HFFc6 (cell line): ENCODE results near the gene TCERG1L. TPM values are rescaled to one million over a fixed set of nuclear protein-coding genes. Genes with fewer than 3 reads are reported as not detected.
"Not testable (repeated sequence)": the region's sequence is repeated elsewhere in the genome, so short reads cannot be mapped to it uniquely, and the experiment has no call there.

Experiments used
- DNase-seq: peaks from one replicate; pipeline ENCODE4 v3.0.0-alpha.2; 2018
- H3K27ac Mint-ChIP-seq: 2 replicates; pipeline ENCODE4 v1.8.0; 2020; ENCODE audit warnings: mild to moderate bottlenecking, mixed read lengths
- H3K27me3 Mint-ChIP-seq: 2 replicates; pipeline ENCODE4 v1.8.0; 2021; ENCODE audit warnings: mild to moderate bottlenecking, moderate library complexity, mixed read lengths; ENCODE audit not compliant: insufficient read depth
- H3K36me3 Mint-ChIP-seq: 2 replicates; pipeline ENCODE4 v1.8.0; 2021; ENCODE audit warnings: low read depth, mixed read lengths
- H3K4me1 Mint-ChIP-seq: 2 replicates; pipeline ENCODE4 v1.8.0; 2020; ENCODE audit warnings: low read depth, mixed read lengths
- H3K4me3 Mint-ChIP-seq: 2 replicates; pipeline ENCODE4 v1.8.0; 2020; ENCODE audit warnings: mild to moderate bottlenecking, moderate library complexity, mixed read lengths
- H3K9me3 Mint-ChIP-seq: 2 replicates; pipeline ENCODE4 v1.8.0; 2020; ENCODE audit warnings: mild to moderate bottlenecking, mixed read lengths
- CTCF ChIP-seq: fragments of 200-600 bp; sonication (generic); IDR thresholded peaks from 2 replicates; pipeline ENCODE4 v1.5.0; 2021; ENCODE audit warnings: antibody characterized with exemption, mild to moderate bottlenecking
- total RNA-seq, 6 experiments: library from RNA; stranded (reverse); fragmentation: NEBNext Ultra II Directional; extraction: Animal tissue kit (Norgen Biotek cat#: 25700); gene quantifications; 2 replicates in 1 of 6; 3 replicates in 5 of 6; pipeline ENCODE4 v1.2.3, GENCODE V29; 2021

Gene TCERG1L
- total RNA-seq, 6 experiments from 2014 or later = 0.09 TPM; not detected in 5

- no peaks in the 10 kb centered on the region for H3K4me1 Mint-ChIP-seq
- H3K4me3 Mint-ChIP-seq = no peak overlapping the region
- DNase-seq = no peak
- no peak overlapping the region for H3K27ac Mint-ChIP-seq
- peaks cover 3% of the 10 kb centered on the region; the same call in 1 of the 2 replicates for H3K27me3 Mint-ChIP-seq
- peaks cover 14% of the 10 kb centered on the region; the same call in 1 of the 2 replicates for H3K36me3 Mint-ChIP-seq
- TF ChIP-seq CTCF = no peak
- H3K9me3 Mint-ChIP-seq = peaks cover 39% of the 10 kb centered on the region
These were observed 133.8 kb downstream of the TCERG1L start for GRCh38 chr10:131177431-131178327.

GRCh38 chr10:131176907-131177306 is 134.6 kb downstream of the TCERG1L start:
- no peak overlapping the region for H3K4me3 Mint-ChIP-seq
- H3K27ac Mint-ChIP-seq = no peak overlapping the region
- H3K9me3 Mint-ChIP-seq = peaks cover 45% of the 10 kb centered on the region
- H3K36me3 Mint-ChIP-seq = peaks cover 14% of the 10 kb centered on the region; the same call in 1 of the 2 replicates
- no peak for DNase-seq
- H3K4me1 Mint-ChIP-seq = no peaks in the 10 kb centered on the region
- no peak for TF ChIP-seq CTCF
- H3K27me3 Mint-ChIP-seq = peaks cover 3% of the 10 kb centered on the region; the same call in 1 of the 2 replicates

GRCh38 chr10:131176324-131176723 is 135.2 kb downstream of the TCERG1L start:
- DNase-seq = not testable (repeated sequence)

GRCh38 chr10:131175891-131176290 is 135.6 kb downstream of the TCERG1L start:
- Mint-ChIP-seq H3K4me1 (no peaks in the 10 kb centered on the region), H3K36me3 (peaks cover 14% of the 10 kb centered on the region; the same call in 1 of the 2 replicates), H3K27me3 (peaks cover 3% of the 10 kb centered on the region; the same call in 1 of the 2 replicates), H3K27ac (no peak overlapping the region), H3K4me3 (no peak overlapping the region), H3K9me3 (peaks cover 46% of the 10 kb centered on the region)
- TF ChIP-seq CTCF = no peak
- no peak for DNase-seq

More at GRCh38 chr10:131176324-131176723, 135.2 kb downstream of the TCERG1L start:
- H3K27ac Mint-ChIP-seq, H3K4me1 Mint-ChIP-seq, H3K4me3 Mint-ChIP-seq, H3K27me3 Mint-ChIP-seq: not testable (repeated sequence)
- Mint-ChIP-seq H3K9me3 (peaks cover 46% of the 10 kb centered on the region), H3K36me3 (peaks cover 14% of the 10 kb centered on the region; the same call in 1 of the 2 replicates)

- H3K27ac Mint-ChIP-seq = no peak overlapping the region
- peaks cover 12% of the 10 kb centered on the region for H3K36me3 Mint-ChIP-seq
- no peak for DNase-seq
- H3K9me3 Mint-ChIP-seq = peaks cover 44% of the 10 kb centered on the region
- TF ChIP-seq CTCF = no peak
- no peaks in the 10 kb centered on the region for H3K4me1 Mint-ChIP-seq
- no peak overlapping the region for H3K4me3 Mint-ChIP-seq
- H3K27me3 Mint-ChIP-seq = peaks cover 3% of the 10 kb centered on the region; the same call in 1 of the 2 replicates
These were observed 136.6 kb downstream of the TCERG1L start for GRCh38 chr10:131174651-131175540.
